LoVo (cell line): ENCODE results near the gene MRE11.
"Not testable (repeated sequence)": the region's sequence is repeated elsewhere in the genome, so short reads cannot be mapped to it uniquely, and the experiment has no call there.

Experiments
- DNase-seq: peaks from one replicate; pipeline ENCODE4 v3.0.0-alpha.2; 2016; ENCODE audit warnings: low spot score

Gene MRE11

DNA sequence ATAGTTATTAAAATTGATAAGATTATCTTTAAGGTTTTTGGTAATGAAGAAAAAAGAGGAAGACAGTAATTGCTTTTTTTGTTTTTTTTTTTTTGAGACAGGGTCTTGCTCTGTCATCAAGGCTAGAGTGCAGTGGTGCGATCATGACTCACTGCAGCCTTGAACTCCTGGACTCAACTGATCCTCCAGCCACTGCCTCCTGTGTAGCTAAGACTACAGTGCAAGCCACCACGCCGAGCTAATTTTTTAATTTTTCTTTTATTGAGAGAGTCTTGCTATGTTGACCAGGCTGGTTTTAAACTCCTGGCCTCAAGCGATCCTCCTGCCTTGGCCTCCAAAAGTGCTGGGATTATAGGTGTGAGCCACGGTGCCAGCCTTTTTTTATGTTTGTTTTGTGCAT, 12.9 kb upstream of the MRE11 start:
- DNase-seq, result not testable (repeated sequence)

GRCh38 chr11:94504689-94505293, 11.1 kb upstream of the MRE11 start:
- DNase-seq, result peak; percentile 57

- no peak for DNase-seq
These were observed 7.9 kb upstream of the MRE11 start for GRCh38 chr11:94501522-94501921.

DNA sequence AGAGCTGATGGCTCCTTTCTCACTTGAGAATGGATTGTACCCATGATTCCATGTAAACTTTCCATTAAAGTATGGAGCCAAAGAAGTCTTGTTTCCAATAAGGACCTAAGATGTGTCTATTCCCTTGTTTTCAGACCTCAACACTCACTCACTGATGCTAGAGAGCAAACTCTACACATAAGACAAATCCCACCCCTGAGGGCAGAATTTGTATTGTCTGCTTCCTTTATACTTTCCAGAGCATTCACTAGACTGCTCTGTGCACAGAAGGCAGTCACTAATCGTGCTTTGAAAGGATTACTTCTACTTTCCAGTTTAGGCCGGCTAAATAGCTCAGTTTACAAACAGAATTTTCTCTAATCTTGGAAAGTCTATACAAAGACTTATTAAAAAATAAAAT, 6.5 kb upstream of the MRE11 start:
- DNase-seq, result no peak

DNA sequence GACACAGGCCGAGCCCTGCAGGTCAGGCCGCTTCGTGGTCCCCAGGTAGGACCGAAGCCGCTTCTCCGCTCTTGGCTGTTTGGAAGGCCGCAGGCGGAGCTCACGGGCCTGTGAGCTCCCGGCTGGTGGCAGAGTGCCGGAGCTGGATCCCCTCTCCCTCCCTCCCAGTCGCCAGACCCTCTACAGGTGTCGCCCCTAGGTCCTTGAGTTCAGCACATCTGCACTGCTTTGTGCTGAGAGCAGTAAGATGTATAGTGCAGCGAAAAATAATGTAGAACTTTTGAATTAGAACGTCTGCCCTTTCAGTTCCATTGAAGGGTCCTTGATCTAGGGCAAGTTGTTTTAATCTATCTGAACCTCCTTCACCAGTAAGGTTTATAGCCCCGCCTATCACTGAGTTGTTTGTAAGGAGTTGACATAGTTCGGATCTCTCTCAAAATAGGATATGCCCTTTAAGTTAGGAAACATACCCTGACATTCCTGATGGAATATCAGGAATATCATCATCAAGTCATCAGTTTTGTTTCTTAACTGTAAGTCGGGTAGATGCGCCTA, 559 bp upstream of the MRE11 start:
- DNase-seq, result no peak

GRCh38 chr11:94486068-94486467, 7.6 kb downstream of the MRE11 start:
- DNase-seq, result no peak

- no peak for DNase-seq
These were observed 12.3 kb downstream of the MRE11 start for GRCh38 chr11:94481342-94481741.

DNA sequence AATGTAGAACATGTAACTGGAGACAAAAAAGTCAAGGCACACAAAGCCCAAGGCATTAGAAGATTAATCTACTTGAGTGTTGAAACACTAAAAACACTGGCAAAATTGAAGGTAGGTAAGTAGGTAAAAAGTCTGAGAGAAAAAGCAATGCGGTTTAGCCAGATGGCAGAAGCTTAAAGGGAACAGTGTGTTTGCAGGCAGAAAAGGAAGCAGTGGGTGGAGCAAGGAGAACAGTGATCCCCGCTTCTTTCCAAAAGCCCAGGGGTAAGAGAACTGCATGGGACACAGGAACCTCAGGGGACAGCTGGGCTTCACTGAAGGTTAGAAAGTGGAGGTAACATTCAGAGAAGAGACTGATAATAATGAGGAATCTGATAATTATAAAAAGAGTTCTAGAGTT, 16.0 kb downstream of the MRE11 start:
- no peak for DNase-seq

DNA sequence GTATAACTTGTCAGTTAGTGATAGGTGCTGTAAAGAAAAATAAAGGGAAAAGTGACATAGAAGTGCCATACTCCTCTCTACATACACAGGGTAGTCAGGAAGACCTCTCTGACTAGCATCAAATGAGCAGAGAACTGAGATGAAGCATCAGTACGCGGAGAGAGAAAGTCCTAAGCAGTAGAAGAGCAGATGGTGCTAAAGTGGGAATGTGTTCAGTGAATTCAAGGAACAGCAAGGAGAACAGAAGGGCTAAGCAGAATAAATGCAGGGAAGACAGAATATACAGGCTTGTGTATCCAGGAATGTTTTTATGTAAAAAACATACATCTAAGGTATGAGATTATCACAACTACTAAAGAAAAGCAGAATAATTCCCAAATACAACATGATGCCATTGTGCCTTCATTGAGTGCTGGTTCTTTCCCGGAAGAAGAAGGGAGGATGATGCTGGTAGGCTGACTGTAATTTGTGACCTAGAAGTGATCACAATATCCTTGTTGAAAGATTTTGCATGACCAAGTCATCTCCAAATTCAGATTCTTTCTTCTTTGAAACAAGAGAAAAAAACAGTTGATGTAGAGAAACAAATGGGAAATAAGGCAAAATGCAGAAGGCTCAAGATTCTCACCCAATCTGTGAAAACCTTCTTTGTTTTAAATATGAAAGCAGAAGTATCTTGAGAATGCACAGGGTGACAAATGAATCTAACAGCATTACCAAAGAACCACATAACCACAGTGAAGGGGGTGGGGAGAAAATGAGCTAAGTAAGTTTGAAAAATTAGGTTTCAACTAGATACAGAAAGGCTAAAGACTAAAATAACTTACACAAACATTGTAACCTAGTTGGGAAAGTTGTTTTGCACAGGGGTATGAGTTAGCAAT, 20.5 kb downstream of the MRE11 start:
- no peak for DNase-seq

- no peak for DNase-seq
These were observed 24.2 kb downstream of the MRE11 start for GRCh38 chr11:94469416-94469815.

DNA sequence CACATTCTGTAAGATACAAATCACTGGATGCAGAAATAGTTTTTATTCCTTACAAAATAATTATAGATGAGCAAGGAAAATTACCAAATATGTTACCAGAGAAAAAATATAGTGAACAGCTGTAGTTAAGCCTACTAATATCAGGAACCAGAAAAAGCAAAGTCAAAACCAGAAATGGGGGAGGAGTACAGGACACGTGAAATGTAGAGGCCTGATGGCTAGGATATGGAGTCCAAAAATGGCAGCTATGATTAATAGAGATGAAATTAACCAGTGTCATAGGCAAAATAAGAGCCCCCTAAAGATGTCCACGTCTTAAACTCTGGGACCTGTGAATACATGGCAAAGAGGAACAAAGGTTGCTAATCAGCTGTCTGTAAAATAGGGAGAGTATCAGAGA, 34.1 kb downstream of the MRE11 start:
- no peak for DNase-seq

GRCh38 chr11:94457118-94458029, 36.3 kb downstream of the MRE11 start:
- no peak for DNase-seq

DNA sequence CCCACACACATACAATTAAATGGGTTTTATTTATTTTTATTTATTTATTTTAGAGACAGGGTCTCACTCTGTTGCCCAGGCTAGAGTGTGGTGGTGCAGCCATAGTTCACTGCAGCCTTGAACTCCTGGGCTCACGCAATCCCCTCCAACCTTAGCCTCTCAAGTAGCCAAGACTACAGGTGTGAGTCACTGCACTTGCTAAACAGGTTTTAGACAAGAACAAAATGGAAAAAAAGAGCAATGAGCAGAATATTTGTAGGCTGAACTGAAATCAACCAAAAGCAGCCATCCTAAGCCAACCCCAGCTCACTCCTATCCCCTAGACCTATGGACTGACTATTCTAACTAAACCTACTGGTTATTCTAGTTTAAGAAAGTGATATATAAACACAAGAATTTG, 37.8 kb downstream of the MRE11 start:
- no peak for DNase-seq

- DNase-seq, result no peak
These were observed 39.3 kb downstream of the MRE11 start for GRCh38 chr11:94454301-94454700.

GRCh38 chr11:94452988-94453387, 40.7 kb downstream of the MRE11 start:
- DNase-seq, result no peak

- no peak for DNase-seq
These were observed 43.6 kb downstream of the MRE11 start for GRCh38 chr11:94450048-94450447.

GRCh38 chr11:94449437-94449836, 44.2 kb downstream of the MRE11 start:
- DNase-seq, result no peak

GRCh38 chr11:94449029-94449428, 44.6 kb downstream of the MRE11 start:
- DNase-seq, result no peak

- no peak for DNase-seq
These were observed 46.5 kb downstream of the MRE11 start for GRCh38 chr11:94447149-94447548.

DNA sequence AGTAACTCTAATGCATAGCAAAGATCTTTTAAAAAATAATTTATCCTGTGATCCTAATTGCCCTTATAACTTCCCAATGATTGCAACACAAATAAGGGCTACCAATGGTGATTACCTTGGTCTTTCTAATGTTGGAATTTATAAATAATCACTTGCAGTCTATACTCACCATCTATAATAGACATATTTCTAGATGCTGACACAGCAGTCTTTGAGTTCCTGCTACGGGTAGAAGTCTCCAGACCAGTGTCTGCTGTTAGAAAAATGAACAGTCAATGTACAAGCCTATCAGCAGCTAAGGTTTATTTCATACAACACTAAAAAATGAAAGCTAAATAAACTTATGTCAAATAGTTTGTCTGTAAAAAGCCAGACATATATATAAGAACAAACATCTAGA, 48.0 kb downstream of the MRE11 start:
- DNase-seq, result no peak

GRCh38 chr11:94433049-94433448, 60.6 kb downstream of the MRE11 start:
- no peak for DNase-seq

DNA sequence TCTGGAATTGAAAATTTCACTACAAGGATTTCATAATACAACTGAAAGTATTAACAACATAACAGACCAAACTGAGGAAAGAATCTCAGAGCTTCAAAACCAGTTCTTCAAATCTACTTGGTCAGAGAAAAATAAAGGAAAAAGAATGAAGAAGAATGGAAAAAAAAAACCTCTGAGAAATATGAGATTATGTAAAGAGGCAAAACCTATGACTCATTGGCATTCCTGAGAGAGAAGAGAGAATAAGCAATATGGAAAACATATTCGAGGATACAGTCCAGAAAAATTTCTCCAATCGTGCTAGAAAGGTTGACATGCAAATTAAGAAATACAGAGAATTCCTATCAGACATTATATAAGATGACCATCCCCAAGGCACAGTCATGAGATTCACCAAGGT, 69.0 kb downstream of the MRE11 start:
- DNase-seq, result no peak
